GM21423 (cell line): ENCODE data around the gene PCDHB11.
"Not testable (repeated sequence)": the region's sequence is repeated elsewhere in the genome, so short reads cannot be mapped to it uniquely, and the experiment has no call there.

ENCODE experiments used
- ATAC-seq: cut with Tn5 transposase; IDR thresholded peaks from one replicate; pipeline ENCODE4 v1.9.1; 2021; ENCODE audit warnings: mild to moderate bottlenecking, moderate library complexity; ENCODE audit not compliant: unreplicated experiment

The PCDHB11 gene

GRCh38 chr5:141199359-141200235 lies at the start of gene PCDHB11:
TSS of gene PCDHB11 (plus strand) at chr5:141199627. CDS start at chr5:141199775, 148 bp downstream.
- ATAC-seq, result no peak

GRCh38 chr5:141149812-141150211 lies 49.6 kb upstream of the PCDHB11 start, which contains the start of gene PCDHB6:
TSS of gene PCDHB6 (plus strand) at chr5:141150057. CDS start at chr5:141150258, 201 bp downstream.
- no peak for ATAC-seq

- ATAC-seq, result no peak
Observed at GRCh38 chr5:141150224-141150992, 49.0 kb upstream of the PCDHB11 start.

GRCh38 chr5:141150993-141151325 lies 48.5 kb upstream of the PCDHB11 start:
- ATAC-seq, result no peak

GRCh38 chr5:141151632-141152031 lies 47.8 kb upstream of the PCDHB11 start:
- ATAC-seq, result not testable (repeated sequence)

- not testable (repeated sequence) for ATAC-seq
Observed at GRCh38 chr5:141152096-141152495, 47.3 kb upstream of the PCDHB11 start.

GRCh38 chr5:141155540-141156374 lies 43.7 kb upstream of the PCDHB11 start:
- ATAC-seq, result no peak

- not testable (repeated sequence) for ATAC-seq
Observed at GRCh38 chr5:141157356-141157755, 42.1 kb upstream of the PCDHB11 start.

- not testable (repeated sequence) for ATAC-seq
Observed at GRCh38 chr5:141157901-141158300, 41.5 kb upstream of the PCDHB11 start.

GRCh38 chr5:141172381-141173204 lies 26.8 kb upstream of the PCDHB11 start, which contains the start of gene PCDHB7:
TSS of gene PCDHB7 (plus strand) at chr5:141172644. CDS start at chr5:141172836, 192 bp downstream.
- no peak for ATAC-seq

- not testable (repeated sequence) for ATAC-seq
Observed at GRCh38 chr5:141174291-141175104, 24.9 kb upstream of the PCDHB11 start.

- ATAC-seq, result no peak
Observed at GRCh38 chr5:141175933-141176332, 23.5 kb upstream of the PCDHB11 start.

GRCh38 chr5:141177577-141178191 lies 21.7 kb upstream of the PCDHB11 start, which contains the start of gene PCDHB8:
TSS of gene PCDHB8 (plus strand) at chr5:141177790. CDS start at chr5:141178035, 245 bp downstream.
- not testable (repeated sequence) for ATAC-seq

GRCh38 chr5:141179371-141179770 lies 20.1 kb upstream of the PCDHB11 start:
- not testable (repeated sequence) for ATAC-seq

GRCh38 chr5:141179876-141180275 lies 19.6 kb upstream of the PCDHB11 start:
- ATAC-seq, result not testable (repeated sequence)

GRCh38 chr5:141180313-141180712 lies 19.1 kb upstream of the PCDHB11 start:
- no peak for ATAC-seq

- no peak for ATAC-seq
Observed at GRCh38 chr5:141182248-141182647, 17.2 kb upstream of the PCDHB11 start, which contains the start of gene PCDHB16. TSS of gene PCDHB16 (plus strand) at chr5:141182387. CDS start at chr5:141182560, 173 bp downstream.
